GM21381 (cell line): ENCODE results near the gene SMIM20.
A peak's percentile ranks its signal among the peaks of the same experiment; 100 is the strongest.

Source experiments
- ATAC-seq: cut with Tn5 transposase; IDR thresholded peaks from one replicate; pipeline ENCODE4 v1.9.1; 2021; ENCODE audit warnings: mild to moderate bottlenecking, moderate library complexity; ENCODE audit not compliant: unreplicated experiment

Gene SMIM20

GRCh38 chr4:25925486-25926201 lies 11.6 kb downstream of the SMIM20 start:
- ATAC-seq, result no peak

GRCh38 chr4:25926462-25926861 lies 12.4 kb downstream of the SMIM20 start:
- ATAC-seq, result no peak

- ATAC-seq, result no peak
Observed at GRCh38 chr4:25927361-25928195, 13.6 kb downstream of the SMIM20 start.

GRCh38 chr4:25928379-25929297 lies 14.6 kb downstream of the SMIM20 start:
- no peak for ATAC-seq

- no peak for ATAC-seq
Observed at GRCh38 chr4:25929298-25929686, 15.3 kb downstream of the SMIM20 start.

- no peak for ATAC-seq
Observed at GRCh38 chr4:25930731-25931354, 16.8 kb downstream of the SMIM20 start.

- no peak for ATAC-seq
Observed at GRCh38 chr4:25936696-25937095, 22.7 kb downstream of the SMIM20 start.

GRCh38 chr4:25937801-25938200 lies 23.8 kb downstream of the SMIM20 start:
- no peak for ATAC-seq

GRCh38 chr4:25938366-25938765 lies 24.3 kb downstream of the SMIM20 start:
- ATAC-seq, result peak; percentile 19

- peak; percentile 86 for ATAC-seq
Observed at GRCh38 chr4:25938787-25939186, 24.8 kb downstream of the SMIM20 start.

GRCh38 chr4:25939330-25939729 lies 25.3 kb downstream of the SMIM20 start:
- ATAC-seq, result no peak

- no peak for ATAC-seq
Observed at GRCh38 chr4:25941457-25942221, 27.6 kb downstream of the SMIM20 start.

GRCh38 chr4:25943312-25943711 lies 29.3 kb downstream of the SMIM20 start:
- no peak for ATAC-seq

- ATAC-seq, result no peak
Observed at GRCh38 chr4:25943805-25944204, 29.8 kb downstream of the SMIM20 start.

- ATAC-seq, result no peak
Observed at GRCh38 chr4:25948051-25948450, 34.0 kb downstream of the SMIM20 start.

GRCh38 chr4:25949173-25949748 lies 35.2 kb downstream of the SMIM20 start:
- no peak for ATAC-seq

- no peak for ATAC-seq
Observed at GRCh38 chr4:25949994-25950393, 36.0 kb downstream of the SMIM20 start.

- ATAC-seq, result no peak
Observed at GRCh38 chr4:25950461-25951389, 36.7 kb downstream of the SMIM20 start.
